Liver (tissue), 9 donors: ENCODE measurements around the gene SORCS2. TPM values are rescaled to one million over a fixed set of nuclear protein-coding genes. Genes with fewer than 3 reads are reported as not detected.

Source experiments
- DNase-seq: peaks from one replicate; pipeline ENCODE4 v3.0.0-alpha.2; 2017; ENCODE audit warnings: low spot score
- H3K27ac ChIP-seq, 2 donors: one replicate each; pipeline ENCODE4 v1.7.0; 2013; ENCODE audit warnings: inconsistent platforms in 2 of 2, low read length in 2 of 2, control low read depth in 1 of 2, low read depth in 1 of 2, mild to moderate bottlenecking in 1 of 2
- H3K27me3 ChIP-seq, 4 donors: one replicate each; pipeline versions ENCODE4 v1.6.1 to v1.7.0; 2013; ENCODE audit warnings: low read length in 3 of 4, inconsistent platforms in 1 of 4, mild to moderate bottlenecking in 1 of 4, moderate library complexity in 1 of 4; ENCODE audit not compliant: control insufficient read depth in 4 of 4, insufficient read depth in 4 of 4
- H3K36me3 ChIP-seq, 4 donors: one replicate each; pipeline versions ENCODE4 v1.6.1 to v1.7.0; 2013; ENCODE audit warnings: low read length in 3 of 4, mild to moderate bottlenecking in 3 of 4, low read depth in 1 of 4, moderate library complexity in 1 of 4; ENCODE audit not compliant: control insufficient read depth in 4 of 4, insufficient read depth in 3 of 4
- H3K4me1 ChIP-seq, 4 donors: one replicate each; pipeline versions ENCODE4 v1.6.1 to v1.7.0; 2013; ENCODE audit warnings: low read length in 3 of 4, mild to moderate bottlenecking in 3 of 4, moderate library complexity in 1 of 4; ENCODE audit not compliant: control insufficient read depth in 4 of 4, insufficient read depth in 4 of 4
- H3K4me3 ChIP-seq, 3 donors: one replicate each; pipeline versions ENCODE4 v1.6.1 to v1.7.0; 2013; ENCODE audit warnings: low read length in 3 of 3, control low read depth in 1 of 3, low read depth in 1 of 3, mild to moderate bottlenecking in 1 of 3
- H3K9ac ChIP-seq, 2 donors: one replicate each; pipeline ENCODE4 v1.7.0; 2013; ENCODE audit warnings: low read length in 2 of 2, mild to moderate bottlenecking in 2 of 2, moderate library complexity in 2 of 2, control low read depth in 1 of 2, low read depth in 1 of 2
- H3K9me3 ChIP-seq, 4 donors: one replicate each; pipeline versions ENCODE4 v1.6.1 to v1.7.0; 2013; ENCODE audit warnings: low read length in 3 of 4; ENCODE audit not compliant: control insufficient read depth in 4 of 4
- ATF3 ChIP-seq: IDR thresholded peaks from 2 replicates; pipeline ENCODE4 v1.6.1; 2016; ENCODE audit warnings: antibody characterized with exemption
- CTCF ChIP-seq: fragments of 150-350 bp; IDR thresholded peaks from 2 replicates; pipeline ENCODE4 v1.5.1; 2017; ENCODE audit warnings: improper control_type of control experiment, low read depth, low read length; ENCODE audit not compliant: missing input control
- EGR1 ChIP-seq, 2 donors: IDR thresholded peaks; 2 replicates each; pipeline ENCODE4 v1.6.1; 2016 to 2018; ENCODE audit warnings: antibody characterized with exemption in 2 of 2, low read depth in 2 of 2
- FOXA1 ChIP-seq: IDR thresholded peaks from 2 replicates; pipeline ENCODE4 v1.6.1; 2016; ENCODE audit warnings: antibody characterized with exemption
- FOXA2 ChIP-seq: IDR thresholded peaks from 2 replicates; pipeline ENCODE4 v1.6.1; 2016; ENCODE audit warnings: antibody characterized with exemption
- GABPA ChIP-seq, 2 donors: IDR thresholded peaks in 1 of 2; conservative IDR thresholded peaks in 1 of 2; 2 replicates each; pipeline ENCODE4 v1.6.1; 2016; ENCODE audit warnings: antibody characterized with exemption in 2 of 2, mild to moderate bottlenecking in 1 of 2, moderate library complexity in 1 of 2
- HNF4A ChIP-seq, 2 donors: conservative IDR thresholded peaks; 2 replicates each; pipeline ENCODE4 v1.6.1; 2016; ENCODE audit warnings: antibody characterized with exemption in 2 of 2, mild to moderate bottlenecking in 2 of 2
- HNF4G ChIP-seq: IDR thresholded peaks from 2 replicates; pipeline ENCODE4 v1.6.1; 2016; ENCODE audit warnings: antibody characterized with exemption
- JUND ChIP-seq, 2 donors: IDR thresholded peaks; 2 replicates each; pipeline ENCODE4 v1.6.1; 2016; ENCODE audit warnings: antibody characterized with exemption in 2 of 2
- NR2F2 ChIP-seq: IDR thresholded peaks from 2 replicates; pipeline ENCODE4 v1.6.1; 2016; ENCODE audit warnings: antibody characterized with exemption
- RAD21 ChIP-seq, 2 donors: IDR thresholded peaks; 2 replicates each; pipeline ENCODE4 v1.6.1; 2016; ENCODE audit warnings: antibody characterized with exemption in 2 of 2, mild to moderate bottlenecking in 2 of 2
- RXRA ChIP-seq, 2 donors: IDR thresholded peaks; 2 replicates each; pipeline ENCODE4 v1.6.1; 2017 to 2018; ENCODE audit warnings: antibody characterized with exemption in 2 of 2, mild to moderate bottlenecking in 1 of 2
- SP1 ChIP-seq: IDR thresholded peaks from 2 replicates; pipeline ENCODE4 v1.6.1; 2018; ENCODE audit warnings: antibody characterized with exemption, mild to moderate bottlenecking
- TAF1 ChIP-seq: conservative IDR thresholded peaks from 2 replicates; pipeline ENCODE4 v1.6.1; 2016; ENCODE audit warnings: antibody characterized with exemption, mild to moderate bottlenecking
- YY1 ChIP-seq: IDR thresholded peaks from 2 replicates; pipeline ENCODE4 v1.6.1; 2016; ENCODE audit warnings: antibody characterized with exemption, mild to moderate bottlenecking
- ZBTB33 ChIP-seq: IDR thresholded peaks from 2 replicates; pipeline ENCODE4 v1.6.1; 2016; ENCODE audit warnings: antibody characterized with exemption
- WGBS: extraction: QIAGEN DNeasy Blood & Tissue Kit; methylation state at CpG from one replicate; pipeline ENCODE4 v1.1.7; 2013; 5-methylcytosine and 5-hydroxymethylcytosine counted together
- polyA plus RNA-seq, 2 donors: library from polyadenylated mRNA; stranded (reverse) in 1 of 2; unstranded in 1 of 2; fragments of 200-250 nt in 1 of 2; fragments of >200 nt in 1 of 2; fragmentation: Nextera tagmentation in 1 of 2; extraction: Ambion mirVana in 1 of 2; gene quantifications; one replicate each; pipeline versions ENCODE4 v1.2.1 to v1.2.3, GENCODE V29; 2013 to 2015
- total RNA-seq, 2 donors: library from RNA; depleted of rRNA; stranded (reverse); fragments of >200 nt; gene quantifications; one replicate each; pipeline ENCODE4 v1.2.3, GENCODE V29; 2014
- TF ChIP-seq, protein P1 (sequence below): IDR thresholded peaks from 2 replicates; pipeline ENCODE4 v1.6.1; 2016; ENCODE audit warnings: antibody characterized with exemption, mild to moderate bottlenecking
- TF ChIP-seq, protein P2 (sequence below): IDR thresholded peaks from 2 replicates; pipeline ENCODE4 v1.6.1; 2016; ENCODE audit warnings: antibody characterized with exemption
- donor health status: healthy.
- donor health status: healthy.
- donor health status: healthy.
- donor health status: healthy.
- donor health status: healthy.

The SORCS2 gene
- total and polyA plus RNA-seq, 4 donors, result 0.10 to 1.4 (median 0.92) TPM

GRCh38 chr4:7705593-7705992, 513.3 kb downstream of the SORCS2 start:
- DNase-seq, result no peak
- Histone ChIP-seq H3K4me3 (no peak overlapping the region), H3K9me3 (no peaks in the 10 kb centered on the region), H3K36me3 (no peaks in the 10 kb centered on the region), H3K9ac (no peak overlapping the region), H3K4me1 (no peaks in the 10 kb centered on the region), H3K27me3 (no peaks in the 10 kb centered on the region), H3K27ac (no peak overlapping the region)
- TF ChIP-seq NR2F2 (no peak), ZBTB33 (no peak), HNF4A (conservative IDR thresholded peaks at IDR 0.05) (no peak), FOXA2 (no peak), ATF3 (no peak), EGR1 (IDR thresholded peaks at IDR 0.05; ENCODE audit: low read depth in 2 of 2) (no peak), FOXA1 (no peak), RXRA (IDR thresholded peaks at IDR 0.05) (no peak), HNF4G (no peak), YY1 (no peak), SP1 (no peak), GABPA (IDR thresholded peaks at IDR 0.05 in 1 of 2, conservative IDR thresholded peaks at IDR 0.05 in 1 of 2) (no peak), RAD21 (IDR thresholded peaks at IDR 0.05) (no peak)
- TF ChIP-seq, protein P1, sequence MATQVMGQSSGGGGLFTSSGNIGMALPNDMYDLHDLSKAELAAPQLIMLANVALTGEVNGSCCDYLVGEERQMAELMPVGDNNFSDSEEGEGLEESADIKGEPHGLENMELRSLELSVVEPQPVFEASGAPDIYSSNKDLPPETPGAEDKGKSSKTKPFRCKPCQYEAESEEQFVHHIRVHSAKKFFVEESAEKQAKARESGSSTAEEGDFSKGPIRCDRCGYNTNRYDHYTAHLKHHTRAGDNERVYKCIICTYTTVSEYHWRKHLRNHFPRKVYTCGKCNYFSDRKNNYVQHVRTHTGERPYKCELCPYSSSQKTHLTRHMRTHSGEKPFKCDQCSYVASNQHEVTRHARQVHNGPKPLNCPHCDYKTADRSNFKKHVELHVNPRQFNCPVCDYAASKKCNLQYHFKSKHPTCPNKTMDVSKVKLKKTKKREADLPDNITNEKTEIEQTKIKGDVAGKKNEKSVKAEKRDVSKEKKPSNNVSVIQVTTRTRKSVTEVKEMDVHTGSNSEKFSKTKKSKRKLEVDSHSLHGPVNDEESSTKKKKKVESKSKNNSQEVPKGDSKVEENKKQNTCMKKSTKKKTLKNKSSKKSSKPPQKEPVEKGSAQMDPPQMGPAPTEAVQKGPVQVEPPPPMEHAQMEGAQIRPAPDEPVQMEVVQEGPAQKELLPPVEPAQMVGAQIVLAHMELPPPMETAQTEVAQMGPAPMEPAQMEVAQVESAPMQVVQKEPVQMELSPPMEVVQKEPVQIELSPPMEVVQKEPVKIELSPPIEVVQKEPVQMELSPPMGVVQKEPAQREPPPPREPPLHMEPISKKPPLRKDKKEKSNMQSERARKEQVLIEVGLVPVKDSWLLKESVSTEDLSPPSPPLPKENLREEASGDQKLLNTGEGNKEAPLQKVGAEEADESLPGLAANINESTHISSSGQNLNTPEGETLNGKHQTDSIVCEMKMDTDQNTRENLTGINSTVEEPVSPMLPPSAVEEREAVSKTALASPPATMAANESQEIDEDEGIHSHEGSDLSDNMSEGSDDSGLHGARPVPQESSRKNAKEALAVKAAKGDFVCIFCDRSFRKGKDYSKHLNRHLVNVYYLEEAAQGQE, result no peak
- 76% methylated on average over 7 of the region's 7 CpGs for WGBS

DNA sequence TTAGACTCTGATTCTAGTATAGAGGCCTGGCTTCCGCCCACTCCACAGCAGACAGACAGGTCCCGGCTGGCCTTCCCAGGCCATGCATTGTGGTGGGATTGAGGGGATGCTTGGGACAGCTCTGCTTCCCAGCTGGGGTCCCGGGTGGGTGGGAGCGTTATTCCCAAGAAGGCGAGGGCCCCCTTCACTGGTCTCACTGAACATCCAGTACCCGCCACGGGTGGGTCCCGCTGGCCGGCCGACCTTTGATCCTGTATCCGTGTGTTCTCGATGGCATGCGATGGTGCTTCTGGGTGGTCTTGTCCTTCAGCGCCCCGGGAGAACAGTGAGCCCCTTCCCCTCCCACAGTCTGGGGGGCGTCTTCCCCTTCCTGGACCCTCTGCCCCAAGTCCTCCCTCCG, 515.9 kb downstream of the SORCS2 start:
- Histone ChIP-seq H3K9ac (no peak overlapping the region), H3K27me3 (no peaks in the 10 kb centered on the region), H3K27ac (no peak overlapping the region), H3K36me3 (no peaks in the 10 kb centered on the region), H3K9me3 (no peaks in the 10 kb centered on the region), H3K4me1 (no peaks in the 10 kb centered on the region), H3K4me3 (no peak overlapping the region)
- no peak for DNase-seq
- 91% methylated on average over 17 of the region's 17 CpGs for whole genome bisulfite sequencing
- TF ChIP-seq CTCF, result no peak
- TF ChIP-seq SP1, result no peak
- TF ChIP-seq RXRA (IDR thresholded peaks at IDR 0.05), result no peak
- TF ChIP-seq RAD21 (IDR thresholded peaks at IDR 0.05), result no peak
- TF ChIP-seq GABPA (IDR thresholded peaks at IDR 0.05 in 1 of 2, conservative IDR thresholded peaks at IDR 0.05 in 1 of 2), result no peak
- no peak for TF ChIP-seq FOXA1
- no peak for TF ChIP-seq ATF3
- TF ChIP-seq, protein P1, result no peak
- TF ChIP-seq HNF4G, result no peak
- no peak for TF ChIP-seq JUND (IDR thresholded peaks at IDR 0.05)
- no peak for TF ChIP-seq HNF4A (conservative IDR thresholded peaks at IDR 0.05)
- TF ChIP-seq TAF1, result no peak
- no peak for TF ChIP-seq NR2F2
- TF ChIP-seq FOXA2, result no peak
- TF ChIP-seq YY1, result no peak
- TF ChIP-seq, protein P2, sequence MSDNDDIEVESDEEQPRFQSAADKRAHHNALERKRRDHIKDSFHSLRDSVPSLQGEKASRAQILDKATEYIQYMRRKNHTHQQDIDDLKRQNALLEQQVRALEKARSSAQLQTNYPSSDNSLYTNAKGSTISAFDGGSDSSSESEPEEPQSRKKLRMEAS, result no peak
- TF ChIP-seq EGR1 (IDR thresholded peaks at IDR 0.05; ENCODE audit: low read depth in 2 of 2), result no peak
